ENCODE results near the gene KCNH4. TPM values are rescaled to one million over a fixed set of nuclear protein-coding genes. Genes with fewer than 3 reads are reported as not detected.
"Not testable (repeated sequence)": the region's sequence is repeated elsewhere in the genome, so short reads cannot be mapped to it uniquely, and the experiment has no call there.

Gene KCNH4
- 0.31 TPM for total RNA-seq

GRCh38 chr17:42180922-42181850, at the start of gene KCNH4:
TSS of gene KCNH4 (minus strand) at chr17:42181142. CDS start at chr17:42180945, 197 bp downstream.
- DNase-seq = peak; percentile 84

- no peak for DNase-seq
Observed at GRCh38 chr17:42230225-42230624, 49.3 kb upstream of the KCNH4 start.

- no peak for DNase-seq
Observed at GRCh38 chr17:42227849-42228700, 47.1 kb upstream of the KCNH4 start.

GRCh38 chr17:42225646-42226045, 44.7 kb upstream of the KCNH4 start:
- DNase-seq = no peak

GRCh38 chr17:42224651-42225050, 43.7 kb upstream of the KCNH4 start:
- DNase-seq = no peak

GRCh38 chr17:42221886-42222745, 41.2 kb upstream of the KCNH4 start:
- DNase-seq = no peak

GRCh38 chr17:42219280-42219679, 38.3 kb upstream of the KCNH4 start:
- not testable (repeated sequence) for DNase-seq

GRCh38 chr17:42214156-42214555, 33.2 kb upstream of the KCNH4 start:
- no peak for DNase-seq

- DNase-seq = no peak
Observed at GRCh38 chr17:42212382-42212781, 31.4 kb upstream of the KCNH4 start.

GRCh38 chr17:42211921-42212341, 31.0 kb upstream of the KCNH4 start:
- DNase-seq = peak; percentile 55

GRCh38 chr17:42210046-42210445, 29.1 kb upstream of the KCNH4 start:
- no peak for DNase-seq

GRCh38 chr17:42206153-42206612, 25.2 kb upstream of the KCNH4 start:
- not testable (repeated sequence) for DNase-seq

GRCh38 chr17:42203354-42203753, 22.4 kb upstream of the KCNH4 start:
- DNase-seq = no peak

GRCh38 chr17:42202696-42203095, 21.8 kb upstream of the KCNH4 start:
- DNase-seq = no peak

GRCh38 chr17:42202159-42202558, 21.2 kb upstream of the KCNH4 start:
- DNase-seq = no peak

GRCh38 chr17:42201458-42201772, 20.5 kb upstream of the KCNH4 start:
- DNase-seq = no peak

GRCh38 chr17:42200706-42201457, 19.9 kb upstream of the KCNH4 start:
- peak; percentile 39 for DNase-seq

- DNase-seq = no peak
Observed at GRCh38 chr17:42199416-42200011, 18.6 kb upstream of the KCNH4 start.

GRCh38 chr17:42198897-42199296, 18.0 kb upstream of the KCNH4 start:
- no peak for DNase-seq

GRCh38 chr17:42197564-42198156, 16.7 kb upstream of the KCNH4 start:
- no peak for DNase-seq
